GM21786 (cell line): ENCODE measurements around the gene HOXC11.

Source experiments
- ATAC-seq: cut with Tn5 transposase; IDR thresholded peaks from one replicate; pipeline ENCODE4 v1.9.1; 2021; ENCODE audit not compliant: unreplicated experiment

Gene HOXC11

GRCh38 chr12:53956251-53956887 lies 16.6 kb upstream of the HOXC11 start:
- no peak for ATAC-seq

- no peak for ATAC-seq
Measured at GRCh38 chr12:53956914-53957536, 15.9 kb upstream of the HOXC11 start.

- ATAC-seq, result no peak
Measured at GRCh38 chr12:53958128-53958527, 14.8 kb upstream of the HOXC11 start.

- ATAC-seq, result no peak
Measured at GRCh38 chr12:53959314-53959713, 13.6 kb upstream of the HOXC11 start.

- ATAC-seq, result no peak
Measured at GRCh38 chr12:53960187-53961024, 12.5 kb upstream of the HOXC11 start.

- ATAC-seq, result no peak
Measured at GRCh38 chr12:53961025-53961761, 11.7 kb upstream of the HOXC11 start.

GRCh38 chr12:53963005-53963404 lies 9.9 kb upstream of the HOXC11 start:
- no peak for ATAC-seq

GRCh38 chr12:53963434-53964314 lies 9.3 kb upstream of the HOXC11 start:
- ATAC-seq, result no peak

- no peak for ATAC-seq
Measured at GRCh38 chr12:53964315-53964713, 8.6 kb upstream of the HOXC11 start.

GRCh38 chr12:53965281-53966084 lies 7.4 kb upstream of the HOXC11 start:
- no peak for ATAC-seq

GRCh38 chr12:53966085-53966384 lies 6.9 kb upstream of the HOXC11 start:
- ATAC-seq, result no peak

- ATAC-seq, result no peak
Measured at GRCh38 chr12:53966385-53967133, 6.4 kb upstream of the HOXC11 start.

GRCh38 chr12:53967421-53967925 lies 5.5 kb upstream of the HOXC11 start:
- no peak for ATAC-seq

GRCh38 chr12:53968214-53969127 lies 4.5 kb upstream of the HOXC11 start:
- no peak for ATAC-seq

GRCh38 chr12:53969588-53970259 lies 3.2 kb upstream of the HOXC11 start:
- no peak for ATAC-seq

GRCh38 chr12:53970451-53970850 lies 2.5 kb upstream of the HOXC11 start:
- no peak for ATAC-seq

GRCh38 chr12:53971129-53971528 lies 1.8 kb upstream of the HOXC11 start:
- no peak for ATAC-seq
